ENCODE data around the gene NODAL.
"Not testable (repeated sequence)": the region's sequence is repeated elsewhere in the genome, so short reads cannot be mapped to it uniquely, and the experiment has no call there.

Gene NODAL

DNA sequence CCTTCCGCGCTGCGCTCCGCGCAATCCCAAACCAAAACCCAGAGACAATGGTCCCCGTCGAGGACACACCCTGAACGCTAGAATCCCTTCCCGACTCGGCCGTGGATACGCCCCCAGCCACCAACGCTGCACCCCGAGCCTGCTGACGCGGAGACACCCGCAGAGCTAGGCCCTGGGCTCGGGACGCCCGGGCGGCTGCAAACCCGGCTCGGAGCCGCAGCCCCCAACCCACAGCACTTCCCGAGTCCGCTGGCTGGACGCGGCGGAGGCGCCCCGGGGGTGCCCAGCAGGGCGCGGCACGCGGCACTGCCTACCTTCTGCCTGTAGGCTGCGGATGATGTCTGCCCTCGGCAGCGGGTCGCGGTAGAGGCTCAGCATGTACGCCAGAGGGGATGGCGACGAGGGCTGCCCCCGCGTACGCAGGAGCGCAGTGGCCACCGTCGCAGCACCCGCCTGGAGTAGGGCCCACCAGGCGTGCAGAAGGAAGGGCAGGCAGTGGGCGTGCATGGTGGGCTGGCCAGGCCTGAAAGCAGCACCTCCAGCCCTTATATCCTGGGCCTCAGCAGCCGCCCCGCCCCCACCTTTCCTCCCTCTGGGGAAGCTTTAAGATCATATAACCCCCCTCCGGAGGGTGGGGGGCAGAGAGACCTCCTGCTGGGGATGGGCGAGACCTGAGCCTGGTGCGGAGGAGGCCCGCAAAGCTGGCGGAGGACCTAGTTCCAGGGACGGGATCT, at the start of gene NODAL:
NODAL (minus strand) TSS at position 521 of the 734 bp plus-strand sequence; CDS start at position 507, 14 bp downstream.
- TF ChIP-seq, protein P1, sequence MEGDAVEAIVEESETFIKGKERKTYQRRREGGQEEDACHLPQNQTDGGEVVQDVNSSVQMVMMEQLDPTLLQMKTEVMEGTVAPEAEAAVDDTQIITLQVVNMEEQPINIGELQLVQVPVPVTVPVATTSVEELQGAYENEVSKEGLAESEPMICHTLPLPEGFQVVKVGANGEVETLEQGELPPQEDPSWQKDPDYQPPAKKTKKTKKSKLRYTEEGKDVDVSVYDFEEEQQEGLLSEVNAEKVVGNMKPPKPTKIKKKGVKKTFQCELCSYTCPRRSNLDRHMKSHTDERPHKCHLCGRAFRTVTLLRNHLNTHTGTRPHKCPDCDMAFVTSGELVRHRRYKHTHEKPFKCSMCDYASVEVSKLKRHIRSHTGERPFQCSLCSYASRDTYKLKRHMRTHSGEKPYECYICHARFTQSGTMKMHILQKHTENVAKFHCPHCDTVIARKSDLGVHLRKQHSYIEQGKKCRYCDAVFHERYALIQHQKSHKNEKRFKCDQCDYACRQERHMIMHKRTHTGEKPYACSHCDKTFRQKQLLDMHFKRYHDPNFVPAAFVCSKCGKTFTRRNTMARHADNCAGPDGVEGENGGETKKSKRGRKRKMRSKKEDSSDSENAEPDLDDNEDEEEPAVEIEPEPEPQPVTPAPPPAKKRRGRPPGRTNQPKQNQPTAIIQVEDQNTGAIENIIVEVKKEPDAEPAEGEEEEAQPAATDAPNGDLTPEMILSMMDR (IDR thresholded peaks at IDR 0.05; ENCODE audit: poor library complexity, severe bottlenecking), result no peak
- H3K27me3 ChIP-seq (ENCODE audit: insufficient read depth, poor library complexity, severe bottlenecking), result peaks cover 31% of the 10 kb centered on the region

GRCh38 chr10:70490142-70490541, 48.7 kb upstream of the NODAL start:
- H3K36me3 ChIP-seq (ENCODE audit: low read depth), result no peaks in the 10 kb centered on the region
- ATAC-seq (ENCODE audit: low read depth) (no peak), DNase-seq (ENCODE audit: low spot score) (no peak)
- TF ChIP-seq, protein P1 (IDR thresholded peaks at IDR 0.05; ENCODE audit: poor library complexity, severe bottlenecking), result no peak
- no peak overlapping the region for H3K27ac ChIP-seq (ENCODE audit: poor library complexity, severe bottlenecking)
- H3K4me3 ChIP-seq (ENCODE audit: severe bottlenecking), result no peak overlapping the region
- no peaks in the 10 kb centered on the region for H3K9me3 ChIP-seq (ENCODE audit: severe bottlenecking)
- no peaks in the 10 kb centered on the region for H3K4me1 ChIP-seq (ENCODE audit: insufficient read depth, poor library complexity, severe bottlenecking)
- no peaks in the 10 kb centered on the region for H3K27me3 ChIP-seq (ENCODE audit: insufficient read depth, poor library complexity, severe bottlenecking)

More for the DNA sequence above, at the start of gene NODAL:
- Histone ChIP-seq H3K36me3 (ENCODE audit: low read depth) (no peaks in the 10 kb centered on the region), H3K4me1 (ENCODE audit: insufficient read depth, poor library complexity, severe bottlenecking) (no peaks in the 10 kb centered on the region), H3K4me3 (ENCODE audit: severe bottlenecking) (no peak within 1 kb of the TSS), H3K9me3 (ENCODE audit: severe bottlenecking) (no peaks in the 10 kb centered on the region), H3K27ac (ENCODE audit: poor library complexity, severe bottlenecking) (no peak within 1 kb of the TSS)
- ATAC-seq (ENCODE audit: low read depth) (no peak; the same call in 2 of the 3 replicates), DNase-seq (ENCODE audit: low spot score) (no peak)

- H3K9me3 ChIP-seq (ENCODE audit: severe bottlenecking), result no peaks in the 10 kb centered on the region
- H3K36me3 ChIP-seq (ENCODE audit: low read depth), result no peaks in the 10 kb centered on the region
- no peak overlapping the region for H3K27ac ChIP-seq (ENCODE audit: poor library complexity, severe bottlenecking)
- TF ChIP-seq, protein P1 (IDR thresholded peaks at IDR 0.05; ENCODE audit: poor library complexity, severe bottlenecking), result no peak
- no peaks in the 10 kb centered on the region for H3K4me1 ChIP-seq (ENCODE audit: insufficient read depth, poor library complexity, severe bottlenecking)
- ATAC-seq (ENCODE audit: low read depth), result no peak
- H3K27me3 ChIP-seq (ENCODE audit: insufficient read depth, poor library complexity, severe bottlenecking), result no peaks in the 10 kb centered on the region
- DNase-seq (ENCODE audit: low spot score), result no peak
- H3K4me3 ChIP-seq (ENCODE audit: severe bottlenecking), result no peak overlapping the region
These were observed 46.3 kb upstream of the NODAL start for GRCh38 chr10:70487824-70488223.

GRCh38 chr10:70483872-70484271, 42.4 kb upstream of the NODAL start:
- not testable (repeated sequence) for H3K9me3 ChIP-seq (ENCODE audit: severe bottlenecking); H3K27ac ChIP-seq (ENCODE audit: poor library complexity, severe bottlenecking); H3K36me3 ChIP-seq (ENCODE audit: low read depth); ATAC-seq (ENCODE audit: low read depth); H3K4me1 ChIP-seq (ENCODE audit: insufficient read depth, poor library complexity, severe bottlenecking); H3K4me3 ChIP-seq (ENCODE audit: severe bottlenecking); DNase-seq (ENCODE audit: low spot score)
- peaks cover 14% of the 10 kb centered on the region for H3K27me3 ChIP-seq (ENCODE audit: insufficient read depth, poor library complexity, severe bottlenecking)

GRCh38 chr10:70482982-70483760, 41.7 kb upstream of the NODAL start:
- ATAC-seq (ENCODE audit: low read depth) (no peak), DNase-seq (ENCODE audit: low spot score) (no peak)
- no peaks in the 10 kb centered on the region for H3K9me3 ChIP-seq (ENCODE audit: severe bottlenecking)
- TF ChIP-seq, protein P1 (IDR thresholded peaks at IDR 0.05; ENCODE audit: poor library complexity, severe bottlenecking), result no peak
- H3K4me1 ChIP-seq (ENCODE audit: insufficient read depth, poor library complexity, severe bottlenecking), result no peaks in the 10 kb centered on the region
- no peaks in the 10 kb centered on the region for H3K36me3 ChIP-seq (ENCODE audit: low read depth)
- no peak overlapping the region for H3K4me3 ChIP-seq (ENCODE audit: severe bottlenecking)
- peaks cover 19% of the 10 kb centered on the region for H3K27me3 ChIP-seq (ENCODE audit: insufficient read depth, poor library complexity, severe bottlenecking)
- no peak overlapping the region for H3K27ac ChIP-seq (ENCODE audit: poor library complexity, severe bottlenecking)

All from RWPE2 (cell line).